Mesenchymal stem cell (in vitro differentiated cells and primary cell): ENCODE results near the gene MOGAT2.
A peak's percentile ranks its signal among the peaks of the same experiment; 100 is the strongest.

ENCODE experiments used
- DNase-seq: peaks from one replicate; pipeline ENCODE4 v3.0.0-alpha.2; 2013
- H2AFZ ChIP-seq: one replicate; pipeline ENCODE4 v1.6.1; 2013; ENCODE audit warnings: low read depth, mild to moderate bottlenecking, control low read depth, inconsistent platforms, low read length, moderate library complexity
- H2AK5ac ChIP-seq: 2 replicates; pipeline ENCODE4 v1.6.1; 2013; ENCODE audit warnings: low read length, moderate library complexity, mild to moderate bottlenecking, inconsistent platforms; ENCODE audit not compliant: severe bottlenecking
- H2BK120ac ChIP-seq: one replicate; pipeline ENCODE4 v1.6.1; 2013; ENCODE audit warnings: low read depth, mild to moderate bottlenecking, inconsistent platforms, low read length, moderate library complexity
- H2BK12ac ChIP-seq, 2 experiments: one replicate each; pipeline ENCODE4 v1.6.1; 2013; ENCODE audit warnings: inconsistent platforms in 2 of 2, low read length in 2 of 2, mild to moderate bottlenecking in 2 of 2, moderate library complexity in 2 of 2, control low read depth in 1 of 2
- H2BK15ac ChIP-seq: one replicate; pipeline ENCODE4 v1.6.1; 2013; ENCODE audit warnings: mild to moderate bottlenecking, low read depth, inconsistent platforms; ENCODE audit not compliant: poor library complexity, severe bottlenecking
- H2BK5ac ChIP-seq: 2 replicates; pipeline ENCODE4 v1.6.1; 2013; ENCODE audit warnings: low read depth, mild to moderate bottlenecking, low read length, control low read depth, inconsistent platforms; ENCODE audit not compliant: poor library complexity, severe bottlenecking
- H3K14ac ChIP-seq, 2 experiments: one replicate each; pipeline ENCODE4 v1.6.1; 2013; ENCODE audit warnings: inconsistent platforms in 2 of 2, low read length in 2 of 2, control low read depth in 1 of 2, mild to moderate bottlenecking in 1 of 2, moderate library complexity in 1 of 2
- H3K18ac ChIP-seq, 2 experiments: one replicate each; pipeline ENCODE4 v1.6.1; 2013; ENCODE audit warnings: inconsistent platforms in 2 of 2, low read length in 2 of 2, control low read depth in 1 of 2, low read depth in 1 of 2, mild to moderate bottlenecking in 1 of 2
- H3K23ac ChIP-seq, 2 experiments: one replicate each; pipeline ENCODE4 v1.6.1; 2013; ENCODE audit warnings: inconsistent platforms in 2 of 2, low read length in 2 of 2, mild to moderate bottlenecking in 2 of 2, moderate library complexity in 2 of 2, control low read depth in 1 of 2
- H3K27ac ChIP-seq: 2 replicates; pipeline ENCODE4 v1.5.1; 2013; ENCODE audit warnings: mild to moderate bottlenecking, moderate library complexity, low read length, control low read depth, inconsistent platforms; ENCODE audit not compliant: poor library complexity, severe bottlenecking
- H3K27me3 ChIP-seq, 2 experiments: 2 replicates each; pipeline versions ENCODE4 v1.6.1 to v1.7.0; 2013; ENCODE audit warnings: low read length in 2 of 2, mild to moderate bottlenecking in 2 of 2, moderate library complexity in 2 of 2, control low read depth in 1 of 2, inconsistent platforms in 1 of 2; ENCODE audit not compliant: control insufficient read depth in 1 of 2, insufficient read depth in 1 of 2
- H3K36me3 ChIP-seq, 2 experiments: 2 replicates each; pipeline versions ENCODE4 v1.6.1 to v1.7.0; 2013; ENCODE audit warnings: low read length in 2 of 2, control low read depth in 1 of 2, inconsistent platforms in 1 of 2, low read depth in 1 of 2, mild to moderate bottlenecking in 1 of 2; ENCODE audit not compliant: insufficient read depth in 2 of 2, control insufficient read depth in 1 of 2
- H3K4ac ChIP-seq, 2 experiments: one replicate each; pipeline ENCODE4 v1.6.1; 2013; ENCODE audit warnings: inconsistent platforms in 2 of 2, low read length in 2 of 2, mild to moderate bottlenecking in 2 of 2, moderate library complexity in 2 of 2, control low read depth in 1 of 2, low read depth in 1 of 2
- H3K4me1 ChIP-seq: 2 replicates; pipeline ENCODE4 v1.6.1; 2013; ENCODE audit warnings: low read depth, low read length, control low read depth; ENCODE audit not compliant: control insufficient read depth, insufficient read depth
- H3K4me2 ChIP-seq: 2 replicates; pipeline ENCODE4 v1.6.1; 2013; ENCODE audit warnings: low read length, mild to moderate bottlenecking, inconsistent platforms; ENCODE audit not compliant: poor library complexity, severe bottlenecking
- H3K4me3 ChIP-seq, 2 experiments: 2 replicates each; pipeline versions ENCODE4 v1.5.1 to v1.7.0; 2013; ENCODE audit warnings: low read length in 2 of 2, mild to moderate bottlenecking in 2 of 2, control low read depth in 1 of 2, low read depth in 1 of 2; ENCODE audit not compliant: insufficient read depth in 1 of 2
- H3K79me1 ChIP-seq: replicated peaks from 2 replicates; pipeline ENCODE4 v1.6.1; 2013; ENCODE audit warnings: mild to moderate bottlenecking, control low read depth, low read length, inconsistent platforms; ENCODE audit not compliant: poor library complexity, severe bottlenecking
- H3K9ac ChIP-seq: 2 replicates; pipeline ENCODE4 v1.7.0; 2013; ENCODE audit warnings: mild to moderate bottlenecking, low read length, moderate library complexity
- H3K9me3 ChIP-seq: 2 replicates; pipeline ENCODE4 v1.7.0; 2013; ENCODE audit warnings: mild to moderate bottlenecking, low read length; ENCODE audit not compliant: control insufficient read depth
- H4K8ac ChIP-seq: one replicate; pipeline ENCODE4 v1.6.1; 2013; ENCODE audit warnings: inconsistent platforms, mild to moderate bottlenecking, low read length, moderate library complexity
- H4K91ac ChIP-seq: one replicate; pipeline ENCODE4 v1.6.1; 2013; ENCODE audit warnings: mild to moderate bottlenecking, low read length, inconsistent platforms
- WGBS: methylation state at CpG from one replicate; pipeline ENCODE4 v1.1.7; 2013; ENCODE audit warnings: mixed read lengths; 5-methylcytosine and 5-hydroxymethylcytosine counted together

MOGAT2 gene

GRCh38 chr11:75677275-75677674 is 40.4 kb upstream of the MOGAT2 start:
- Histone ChIP-seq H3K27ac (no peak overlapping the region), H2AK5ac (no peak overlapping the region), H3K27me3 (peaks cover 22 to 33% of the 10 kb centered on the region in 2 experiments), H4K8ac (no peak overlapping the region), H3K4ac (no peak overlapping the region), H3K4me2 (no peak overlapping the region), H3K18ac (no peak overlapping the region), H3K23ac (no peak overlapping the region), H4K91ac (no peak overlapping the region), H3K14ac (no peak overlapping the region), H3K9ac (no peak overlapping the region), H2BK120ac (no peak overlapping the region), H3K36me3 (no peaks in the 10 kb centered on the region), H2BK5ac (no peak overlapping the region), H3K79me1 (no peaks in the 10 kb centered on the region), H2BK15ac (no peak overlapping the region), H3K4me1 (no peaks in the 10 kb centered on the region), H2AFZ (no peak overlapping the region), H2BK12ac (no peak overlapping the region), H3K9me3 (no peaks in the 10 kb centered on the region), H3K4me3 (no peak overlapping the region)
- no peak for DNase-seq
- WGBS = 90% methylated on average over 1 of the region's 1 CpG

DNA sequence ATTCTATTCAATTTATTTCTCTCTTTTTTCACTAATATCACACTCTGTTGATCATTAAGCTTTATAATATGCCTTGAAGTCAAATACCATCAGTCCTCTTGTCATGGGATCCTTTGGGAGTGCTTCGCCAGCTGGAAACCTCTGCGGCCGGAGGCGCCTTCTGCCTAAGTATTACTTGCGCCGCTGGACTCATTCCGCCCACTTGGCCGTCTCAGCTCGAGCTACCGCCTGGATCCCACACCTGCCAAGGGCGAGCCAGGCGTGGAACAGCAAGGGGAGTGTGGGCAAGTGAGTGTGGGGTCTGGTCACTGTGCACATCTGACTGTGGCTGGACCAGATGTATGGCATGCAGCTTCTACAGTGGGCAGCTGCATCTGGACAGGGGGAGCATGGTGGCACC is 39.7 kb upstream of the MOGAT2 start:
- Histone ChIP-seq H2AK5ac (no peak overlapping the region), H3K9ac (no peak overlapping the region), H4K8ac (no peak overlapping the region), H3K4me2 (no peak overlapping the region), H3K79me1 (no peaks in the 10 kb centered on the region), H3K27ac (no peak overlapping the region), H2BK15ac (no peak overlapping the region), H2AFZ (no peak overlapping the region), H3K4ac (no peak overlapping the region), H3K36me3 (no peaks in the 10 kb centered on the region), H4K91ac (no peak overlapping the region), H2BK120ac (no peak overlapping the region), H3K14ac (no peak overlapping the region), H3K18ac (no peak overlapping the region), H3K4me3 (no peak overlapping the region), H3K4me1 (no peaks in the 10 kb centered on the region), H2BK12ac (no peak overlapping the region), H3K9me3 (no peaks in the 10 kb centered on the region), H2BK5ac (no peak overlapping the region), H3K27me3 (peaks cover 22 to 29% of the 10 kb centered on the region in 2 experiments), H3K23ac (no peak overlapping the region)
- DNase-seq = no peak
- WGBS = 83% methylated on average over 12 of the region's 12 CpGs

- no peak overlapping the region for H2BK15ac ChIP-seq
- no peak overlapping the region for H4K8ac ChIP-seq
- no peak overlapping the region for H4K91ac ChIP-seq
- no peak overlapping the region for H2AFZ ChIP-seq
- no peak overlapping the region for H2BK12ac ChIP-seq
- no peak overlapping the region for H3K9ac ChIP-seq
- H3K23ac ChIP-seq = no peak overlapping the region
- peaks cover 22 to 29% of the 10 kb centered on the region in 2 experiments for H3K27me3 ChIP-seq
- H3K18ac ChIP-seq = peak overlapping the region in 1 of 2 experiments; percentile 11
- no peaks in the 10 kb centered on the region for H3K79me1 ChIP-seq
- H3K4me1 ChIP-seq = no peaks in the 10 kb centered on the region
- H3K36me3 ChIP-seq = no peaks in the 10 kb centered on the region
- H2BK5ac ChIP-seq = no peak overlapping the region
- no peak for DNase-seq
- H3K9me3 ChIP-seq = peaks cover 3% of the 10 kb centered on the region
- no peak overlapping the region for H3K27ac ChIP-seq
- no peak overlapping the region for H3K4me2 ChIP-seq
- H2AK5ac ChIP-seq = no peak overlapping the region
- no peak overlapping the region for H2BK120ac ChIP-seq
- no peak overlapping the region for H3K4me3 ChIP-seq
- peak overlapping the region in 1 of 2 experiments; percentile 86 for H3K14ac ChIP-seq
- no peak overlapping the region for H3K4ac ChIP-seq
- 67% methylated on average over 17 of the region's 17 CpGs for WGBS
Measured at GRCh38 chr11:75678620-75679259, 38.9 kb upstream of the MOGAT2 start.

GRCh38 chr11:75679566-75679965 is 38.1 kb upstream of the MOGAT2 start:
- Histone ChIP-seq H3K4me3 (no peak overlapping the region), H3K4me1 (no peaks in the 10 kb centered on the region), H3K23ac (no peak overlapping the region), H3K79me1 (no peaks in the 10 kb centered on the region), H2AFZ (no peak overlapping the region), H2BK120ac (no peak overlapping the region), H3K36me3 (no peaks in the 10 kb centered on the region), H2BK12ac (no peak overlapping the region), H2AK5ac (no peak overlapping the region), H3K4me2 (no peak overlapping the region), H3K9me3 (peaks cover 9% of the 10 kb centered on the region), H3K4ac (no peak overlapping the region), H2BK15ac (no peak overlapping the region), H3K14ac (no peak overlapping the region), H3K9ac (no peak overlapping the region), H2BK5ac (no peak overlapping the region), H4K8ac (no peak overlapping the region), H3K18ac (no peak overlapping the region), H4K91ac (peak overlapping the region; percentile 61), H3K27ac (no peak overlapping the region), H3K27me3 (peaks cover 22 to 29% of the 10 kb centered on the region in 2 experiments)
- WGBS = 78% methylated on average over 11 of the region's 11 CpGs
- no peak for DNase-seq
